GM23248 (cell line): ENCODE results near the gene BBIP1. TPM values are rescaled to one million over a fixed set of nuclear protein-coding genes. Genes with fewer than 3 reads are reported as not detected.
A peak's percentile ranks its signal among the peaks of the same experiment; 100 is the strongest.

Experiments used
- DNase-seq: peaks from one replicate; pipeline ENCODE4 v3.0.0-alpha.2; 2015
- H2AFZ ChIP-seq: fragments of 200-600 bp; sonication (generic); 2 replicates; pipeline ENCODE4 v1.6.1; 2016; ENCODE audit warnings: antibody characterized with exemption
- H3F3A ChIP-seq: fragments of 200-600 bp; sonication (generic); 2 replicates; pipeline ENCODE4 v1.6.1; 2016; ENCODE audit warnings: mild to moderate bottlenecking, antibody characterized with exemption, mixed run types; ENCODE audit not compliant: insufficient read depth
- H3K27ac ChIP-seq: fragments of 200-600 bp; sonication (generic); 2 replicates; pipeline ENCODE4 v1.5.1; 2016; ENCODE audit warnings: mild to moderate bottlenecking
- H3K27me3 ChIP-seq: fragments of 200-600 bp; sonication (generic); replicated peaks from 2 replicates; pipeline ENCODE4 v1.6.1; 2016; ENCODE audit warnings: mild to moderate bottlenecking; ENCODE audit not compliant: insufficient read depth
- H3K36me3 ChIP-seq: fragments of 200-600 bp; sonication (generic); 2 replicates; pipeline ENCODE4 v1.6.1; 2016; ENCODE audit warnings: low read depth, mild to moderate bottlenecking
- H3K4me1 ChIP-seq: fragments of 200-600 bp; sonication (generic); 2 replicates; pipeline ENCODE4 v1.6.1; 2016; ENCODE audit warnings: mild to moderate bottlenecking; ENCODE audit not compliant: insufficient read depth
- H3K4me2 ChIP-seq: fragments of 200-600 bp; sonication (generic); one replicate; pipeline ENCODE4 v1.6.1; 2016; ENCODE audit warnings: mild to moderate bottlenecking; ENCODE audit not compliant: unreplicated experiment
- H3K4me3 ChIP-seq: fragments of 200-600 bp; sonication (generic); 2 replicates; pipeline ENCODE4 v1.5.1; 2016; ENCODE audit warnings: mild to moderate bottlenecking
- H3K79me2 ChIP-seq: fragments of 200-600 bp; sonication (generic); 2 replicates; pipeline ENCODE4 v1.6.1; 2016; ENCODE audit warnings: mild to moderate bottlenecking; ENCODE audit not compliant: insufficient read depth
- H3K9ac ChIP-seq: fragments of 200-600 bp; sonication (generic); 2 replicates; pipeline ENCODE4 v1.6.1; 2016; ENCODE audit warnings: mild to moderate bottlenecking
- H3K9me2 ChIP-seq: fragments of 200-600 bp; sonication (generic); 2 replicates; pipeline ENCODE4 v1.6.1; 2016; ENCODE audit warnings: mixed run types, mild to moderate bottlenecking, moderate library complexity; ENCODE audit not compliant: insufficient read depth
- H3K9me3 ChIP-seq: fragments of 200-600 bp; sonication (generic); one replicate; pipeline ENCODE4 v1.6.1; 2017; ENCODE audit warnings: low read depth
- H4K20me1 ChIP-seq: fragments of 200-600 bp; sonication (generic); 2 replicates; pipeline ENCODE4 v1.6.0; 2016; ENCODE audit not compliant: insufficient read depth
- EZH2 ChIP-seq: fragments of 200-600 bp; sonication (generic); IDR thresholded peaks from 2 replicates; pipeline ENCODE4 v1.6.1; 2018; ENCODE audit warnings: antibody characterized with exemption, mild to moderate bottlenecking; ENCODE audit not compliant: insufficient read depth, poor library complexity, severe bottlenecking
- EZH2phosphoT487 ChIP-seq: fragments of 200-600 bp; sonication (generic); IDR thresholded peaks from 2 replicates; pipeline ENCODE4 v1.6.1; 2018; ENCODE audit warnings: antibody characterized with exemption, moderate library complexity, mild to moderate bottlenecking, low read depth; ENCODE audit not compliant: insufficient read depth
- WGBS, 2 experiments: methylation state at CpG; one replicate each; pipeline ENCODE4 v1.1.6; 2015 to 2017; ENCODE audit warnings: low lambda C conversion rate in 2 of 2, low coverage in 1 of 2; ENCODE audit errors: missing lambda C conversion rate in 2 of 2; 5-methylcytosine and 5-hydroxymethylcytosine counted together
- in situ Hi-C: fragments of 300-500 bp; cut with MboI; formaldehyde crosslinking; loops from 2 replicates; pipeline ENCODE4 v1.15.0; 2020
- polyA plus RNA-seq: library from polyadenylated mRNA; unstranded; fragments of >200 nt; fragmentation: Nextera tagmentation; extraction: Ambion mirVana; gene quantifications from 2 replicates; pipeline ENCODE4 v1.2.1, GENCODE V29; 2016
- total RNA-seq: library from RNA; depleted of rRNA; stranded (reverse); fragments of >200 nt; shearing (Covaris generic); gene quantifications from 2 replicates; pipeline ENCODE4 v1.2.3, GENCODE V29; 2014

BBIP1 gene
- total and polyA plus RNA-seq, 2 experiments from 2014 or later, result 17.3 to 44.4 TPM

DNA sequence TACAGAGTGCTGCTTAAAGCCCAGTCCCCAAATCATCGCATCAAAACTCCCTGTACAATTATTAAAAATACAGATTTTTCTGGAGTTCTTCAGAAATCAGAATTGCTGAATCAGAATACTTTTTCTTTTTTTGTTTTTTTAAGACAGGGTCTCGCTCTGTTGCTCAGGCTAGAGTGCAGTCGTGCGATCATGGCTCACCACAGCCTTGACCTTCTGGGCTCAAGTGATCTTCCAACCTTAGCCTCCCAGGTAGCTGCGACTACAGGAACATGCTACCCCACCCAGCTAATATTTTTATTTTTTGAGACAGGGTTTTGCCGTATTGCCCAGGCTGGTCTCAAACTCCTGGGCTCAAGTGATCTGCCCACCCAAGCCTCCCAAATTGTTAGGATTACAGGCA is 3.9 kb downstream of the BBIP1 start:
- peaks cover 2% of the 10 kb centered on the region for H3K79me2 ChIP-seq
- 86 to 89% methylated on average over 6 of the region's 6 CpGs for WGBS, 2 experiments

DNA sequence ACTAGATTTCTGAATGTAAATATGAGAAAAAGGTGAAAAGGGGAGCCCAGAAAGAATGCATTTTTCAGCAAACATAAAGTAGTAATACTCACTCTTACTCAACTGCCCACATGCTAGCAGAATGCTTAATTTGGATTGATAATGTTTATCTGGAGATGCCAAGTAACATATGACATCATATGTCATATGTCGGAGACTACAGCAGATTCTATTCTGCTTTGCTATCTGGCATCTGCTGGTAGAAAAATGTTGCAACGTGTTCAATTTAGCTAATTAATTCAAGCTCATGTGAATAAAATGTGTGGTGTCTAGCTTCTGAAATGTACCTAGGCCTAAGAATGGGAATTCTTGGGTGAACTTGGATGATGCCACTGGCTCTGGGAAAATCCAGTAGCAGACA is 4.5 kb downstream of the BBIP1 start:
- Histone ChIP-seq H3K4me2 (no peak overlapping the region), H3K27ac (peak overlapping the region; percentile 22), H3K9me2 (no peaks in the 10 kb centered on the region), H3F3A (peaks cover 53% of the 10 kb centered on the region), H4K20me1 (no peaks in the 10 kb centered on the region), H3K4me3 (no peak overlapping the region), H3K27me3 (no peaks in the 10 kb centered on the region), H3K36me3 (no peaks in the 10 kb centered on the region), H3K4me1 (peaks cover 63% of the 10 kb centered on the region), H2AFZ (no peak overlapping the region), H3K79me2 (no peaks in the 10 kb centered on the region), H3K9me3 (no peaks in the 10 kb centered on the region), H3K9ac (no peak overlapping the region)
- 34 to 38% methylated on average over 2 of the region's 2 CpGs for WGBS, 2 experiments
- in situ Hi-C loops, result no loop called here
- TF ChIP-seq EZH2phosphoT487 (no peak), EZH2 (no peak)
- DNase-seq, result peak; percentile 32

More for the DNA sequence above, 3.9 kb downstream of the BBIP1 start:
- Histone ChIP-seq H3K4me1 (peaks cover 63% of the 10 kb centered on the region), H3K27me3 (no peaks in the 10 kb centered on the region), H3K9me2 (no peaks in the 10 kb centered on the region), H3K4me2 (no peak overlapping the region), H3K36me3 (no peaks in the 10 kb centered on the region), H3K9ac (no peak overlapping the region), H3K4me3 (no peak overlapping the region), H3K27ac (no peak overlapping the region), H2AFZ (no peak overlapping the region), H4K20me1 (no peaks in the 10 kb centered on the region), H3K9me3 (no peaks in the 10 kb centered on the region), H3F3A (peaks cover 53% of the 10 kb centered on the region)
- DNase-seq, result no peak
- TF ChIP-seq EZH2, result no peak
- no peak for TF ChIP-seq EZH2phosphoT487
- in situ Hi-C loops, result no loop called here

DNA sequence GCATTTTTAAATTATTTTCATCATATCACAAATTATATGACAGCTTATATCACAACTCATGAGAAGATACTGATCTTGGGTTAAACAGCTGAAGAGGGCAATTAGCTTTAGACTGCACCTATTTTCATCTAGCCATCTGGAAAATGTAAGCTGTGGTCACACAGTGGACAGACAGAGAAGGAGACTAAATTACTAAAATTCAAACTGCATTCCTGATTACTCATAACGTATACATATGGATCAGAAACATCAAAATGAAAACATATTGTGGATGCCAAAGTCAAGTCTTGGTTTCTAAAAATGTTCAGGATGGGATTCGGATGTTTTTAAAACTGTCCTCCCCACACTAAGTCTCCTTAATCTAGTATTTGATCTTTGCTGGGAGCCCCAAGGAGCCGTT is 6.6 kb downstream of the BBIP1 start:
- Histone ChIP-seq H4K20me1 (no peaks in the 10 kb centered on the region), H3K9ac (no peak overlapping the region), H3K4me3 (peak overlapping the region; percentile 30; the same call in 1 of the 2 replicates), H3K27ac (peak overlapping the region; percentile 22), H2AFZ (no peak overlapping the region), H3K9me3 (no peaks in the 10 kb centered on the region), H3K4me2 (peak overlapping the region; percentile 60), H3K36me3 (no peaks in the 10 kb centered on the region), H3F3A (peaks cover 52% of the 10 kb centered on the region), H3K4me1 (peaks cover 57% of the 10 kb centered on the region), H3K9me2 (no peaks in the 10 kb centered on the region), H3K79me2 (no peaks in the 10 kb centered on the region), H3K27me3 (no peaks in the 10 kb centered on the region)
- in situ Hi-C loops, result no loop called here
- 4 to 13% methylated on average over 3 of the region's 3 CpGs for WGBS, 2 experiments
- TF ChIP-seq EZH2 (no peak), EZH2phosphoT487 (no peak)
- peak; percentile 59 for DNase-seq

DNA sequence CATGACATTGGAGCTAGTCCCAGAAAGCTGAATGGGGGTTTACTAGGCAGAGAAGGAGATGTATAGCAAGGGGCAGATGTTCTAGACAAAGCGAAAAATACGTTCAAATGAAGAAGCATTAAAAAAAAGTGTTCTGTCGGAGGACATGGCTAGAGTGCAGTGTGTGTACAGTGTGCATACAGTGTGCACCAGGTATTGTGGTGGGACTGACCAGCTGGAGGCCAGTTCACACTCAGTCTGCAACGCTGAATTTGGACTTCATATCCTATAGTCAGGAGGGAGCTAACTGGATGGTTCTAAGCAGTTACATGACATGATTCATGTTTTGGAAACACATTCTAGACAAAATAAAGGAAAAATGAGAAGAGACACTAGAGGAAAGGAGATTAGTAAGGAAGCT is 8.8 kb downstream of the BBIP1 start:
- no peaks in the 10 kb centered on the region for H3K9me3 ChIP-seq
- in situ Hi-C loops, result no loop called here
- H3F3A ChIP-seq, result peaks cover 35% of the 10 kb centered on the region
- no peak for TF ChIP-seq EZH2phosphoT487
- TF ChIP-seq EZH2, result no peak
- no peaks in the 10 kb centered on the region for H3K36me3 ChIP-seq
- no peaks in the 10 kb centered on the region for H3K27me3 ChIP-seq
- no peaks in the 10 kb centered on the region for H3K79me2 ChIP-seq
- no peak overlapping the region for H3K27ac ChIP-seq
- H3K4me1 ChIP-seq, result peaks cover 38% of the 10 kb centered on the region
- H3K4me2 ChIP-seq, result no peak overlapping the region
- no peak overlapping the region for H3K9ac ChIP-seq
- no peaks in the 10 kb centered on the region for H4K20me1 ChIP-seq
- no peak overlapping the region for H3K4me3 ChIP-seq
- H3K9me2 ChIP-seq, result no peaks in the 10 kb centered on the region
- DNase-seq, result no peak
- 78 to 86% methylated on average over 4 of the region's 4 CpGs for WGBS, 2 experiments
- H2AFZ ChIP-seq, result no peak overlapping the region
